A549 (cell line): Measurements from ENCODE around the gene EML4. TPM values are rescaled to one million over a fixed set of nuclear protein-coding genes. Genes with fewer than 3 reads are reported as not detected.

Experiments used
- ATAC-seq, 2 experiments: fragments of 200-7000 bp in 1 of 2; fragments of >200 bp in 1 of 2; cut with Nextera tagmentation in 1 of 2; cut with Tn5 transposase in 1 of 2; 3 replicates each; pipeline versions ENCODE4 v1.8.0 to v1.9.1; 2018 to 2020; ENCODE audit warnings: mild to moderate bottlenecking in 1 of 2, moderate library complexity in 1 of 2
- CTCF ChIA-PET: fragments of 300-600 bp; sonication (Branson Sonifier 250); formaldehyde crosslinking; extraction: SDS; loops from one replicate; lab custom pipeline; 2021; ENCODE audit warnings: antibody characterized with exemption, inconsistent platforms; lab: Yijun Ruan, JAX
- POLR2A ChIA-PET: fragments of 350-600 bp; formaldehyde crosslinking; extraction: SDS; loops from one replicate; lab custom pipeline; 2021; ENCODE audit warnings: antibody characterized with exemption, inconsistent platforms; lab: Yijun Ruan, JAX
- DNase-seq, 2 experiments: peaks; one replicate each; pipeline versions ENCODE4 v3.0.0 to v3.0.0-alpha.2; 2011 to 2016; ENCODE audit warnings: low read depth in 1 of 2, low spot score in 1 of 2
- FAIRE-seq: peaks from 2 replicates; lab custom pipeline; 2011; peaks lifted over from hg19 to GRCh38; lab: Jason Lieb, UNC
- H3K27ac ChIP-seq, 2 experiments: fragments of >200 bp; sonication (Bioruptor Twin); formaldehyde crosslinking; 3 replicates each; pipeline ENCODE4 v1.5.1; 2016 to 2017
- H3K4me1 ChIP-seq: fragments of >200 bp; sonication (Bioruptor Twin); formaldehyde crosslinking; 3 replicates; pipeline ENCODE4 v1.6.1; 2016
- H3K4me2 ChIP-seq: fragments of >200 bp; sonication (Bioruptor Twin); formaldehyde crosslinking; 3 replicates; pipeline ENCODE4 v1.6.1; 2016
- H3K4me3 ChIP-seq: fragments of >200 bp; sonication (Bioruptor Twin); formaldehyde crosslinking; 3 replicates; pipeline ENCODE4 v1.5.1; 2016
- H3K9me3 ChIP-seq: fragments of >200 bp; sonication (Bioruptor Twin); formaldehyde crosslinking; 3 replicates; pipeline ENCODE4 v1.6.1; 2016
- ATOH8 ChIP-seq: fragments of 250-450 bp; sonication (Bioruptor Pico); IDR thresholded peaks from 2 replicates; pipeline ENCODE4 v1.5.0; 2020; ENCODE audit warnings: low read depth, mild to moderate bottlenecking, moderate library complexity
- BCL3 ChIP-seq: fragments of >200 bp; sonication (Bioruptor Twin); formaldehyde crosslinking; IDR thresholded peaks from 3 replicates; pipeline ENCODE4 v1.6.1; 2016
- BHLHE40 ChIP-seq: IDR thresholded peaks from 2 replicates; pipeline ENCODE4 v1.6.1; 2012; ENCODE audit warnings: low read depth, low read length, inconsistent platforms
- CEBPB ChIP-seq, 2 experiments: fragments of >200 bp in 1 of 2; sonication (Bioruptor Twin) in 1 of 2; formaldehyde crosslinking in 1 of 2; IDR thresholded peaks; 2 replicates each; pipeline ENCODE4 v1.6.1; 2012 to 2016
- CHD2 ChIP-seq: fragments of 150-350 bp; IDR thresholded peaks from 2 replicates; pipeline ENCODE4 v1.6.1; 2014; ENCODE audit warnings: low read length; ENCODE audit not compliant: partially characterized antibody
- CHD4 ChIP-seq: fragments of 200-600 bp; sonication (generic); IDR thresholded peaks from 2 replicates; pipeline ENCODE4 v1.6.1; 2016; ENCODE audit warnings: antibody characterized with exemption, mild to moderate bottlenecking, borderline replicate concordance
- FOSB ChIP-seq: fragments of 250-450 bp; sonication (Bioruptor Pico); IDR thresholded peaks from 2 replicates; pipeline ENCODE4 v1.5.0; 2020; ENCODE audit warnings: mild to moderate bottlenecking, moderate library complexity
- FOXS1 ChIP-seq: fragments of 250-450 bp; sonication (Bioruptor Pico); IDR thresholded peaks from 2 replicates; pipeline ENCODE4 v1.5.0; 2020; ENCODE audit warnings: mild to moderate bottlenecking, moderate library complexity
- GATA3 ChIP-seq: IDR thresholded peaks from 2 replicates; pipeline ENCODE4 v1.6.1; 2012; ENCODE audit warnings: borderline replicate concordance
- HDAC2 ChIP-seq: fragments of 200-600 bp; sonication (generic); IDR thresholded peaks from 2 replicates; pipeline ENCODE4 v1.6.1; 2016
- HEYL ChIP-seq: fragments of 250-450 bp; sonication (Bioruptor Pico); IDR thresholded peaks from 2 replicates; pipeline ENCODE4 v1.8.0; 2021; ENCODE audit warnings: mild to moderate bottlenecking, moderate library complexity
- HOXB5 ChIP-seq: fragments of 250-450 bp; sonication (Bioruptor Pico); IDR thresholded peaks from 2 replicates; pipeline ENCODE4 v1.5.0; 2020; ENCODE audit warnings: mild to moderate bottlenecking, moderate library complexity
- JUN ChIP-seq, 2 experiments: fragments of >200 bp; sonication (Bioruptor Twin); formaldehyde crosslinking; IDR thresholded peaks; 2 replicates in 1 of 2; 3 replicates in 1 of 2; pipeline ENCODE4 v1.6.1; 2016 to 2017
- JUNB ChIP-seq: fragments of >200 bp; sonication (Bioruptor Twin); formaldehyde crosslinking; IDR thresholded peaks from 2 replicates; pipeline ENCODE4 v1.6.1; 2016
- KDM1A ChIP-seq: fragments of 200-600 bp; sonication (generic); IDR thresholded peaks from 2 replicates; pipeline ENCODE4 v1.6.1; 2016; ENCODE audit warnings: low read depth, mild to moderate bottlenecking
- KDM5A ChIP-seq: fragments of 200-600 bp; sonication (generic); IDR thresholded peaks from 2 replicates; pipeline ENCODE4 v1.6.1; 2016; ENCODE audit warnings: antibody characterized with exemption, mild to moderate bottlenecking
- MAFK ChIP-seq: fragments of 450-650 bp; IDR thresholded peaks from 2 replicates; pipeline ENCODE4 v1.6.1; 2014; ENCODE audit not compliant: partially characterized antibody
- MAX ChIP-seq: IDR thresholded peaks from 2 replicates; pipeline ENCODE4 v1.6.1; 2012
- NFE2L2 ChIP-seq: fragments of 150-350 bp; conservative IDR thresholded peaks from 2 replicates; pipeline ENCODE4 v1.6.1; 2014; ENCODE audit warnings: low read length
- PHF8 ChIP-seq: fragments of 200-600 bp; sonication (generic); IDR thresholded peaks from 2 replicates; pipeline ENCODE4 v1.6.1; 2016; ENCODE audit warnings: low read depth, mild to moderate bottlenecking, antibody characterized with exemption, moderate library complexity, borderline replicate concordance
- POLR2AphosphoS2 ChIP-seq: conservative IDR thresholded peaks from 2 replicates; pipeline ENCODE4 v1.6.1; 2012; ENCODE audit warnings: low read length, improper control_type of control experiment, inconsistent platforms
- RAD21 ChIP-seq, 2 experiments: fragments of >200 bp in 1 of 2; sonication (Bioruptor Twin) in 1 of 2; formaldehyde crosslinking in 1 of 2; IDR thresholded peaks in 1 of 2; conservative IDR thresholded peaks in 1 of 2; 2 replicates in 1 of 2; 3 replicates in 1 of 2; pipeline ENCODE4 v1.6.1; 2012 to 2018; ENCODE audit warnings: inconsistent platforms in 1 of 2
- RCOR1 ChIP-seq: fragments of 150-350 bp; IDR thresholded peaks from 2 replicates; pipeline ENCODE4 v1.6.1; 2014; ENCODE audit warnings: antibody characterized with exemption, low read length, low read depth
- REST ChIP-seq: fragments of 200-600 bp; sonication (generic); IDR thresholded peaks from 2 replicates; pipeline ENCODE4 v1.6.1; 2016; ENCODE audit warnings: antibody characterized with exemption, mild to moderate bottlenecking, moderate library complexity
- RFX5 ChIP-seq: fragments of 450-650 bp; IDR thresholded peaks from 2 replicates; pipeline ENCODE4 v1.7.1; 2014; ENCODE audit warnings: antibody characterized with exemption, mild to moderate bottlenecking, moderate library complexity
- RNF2 ChIP-seq: fragments of 200-600 bp; sonication (generic); IDR thresholded peaks from 2 replicates; pipeline ENCODE4 v1.6.1; 2016; ENCODE audit warnings: low read depth, mild to moderate bottlenecking, antibody characterized with exemption, moderate library complexity, borderline replicate concordance
- SMC3 ChIP-seq: fragments of >200 bp; sonication (Bioruptor Twin); formaldehyde crosslinking; IDR thresholded peaks from 3 replicates; pipeline ENCODE4 v1.6.1; 2018; ENCODE audit warnings: inconsistent platforms
- SREBF2 ChIP-seq: fragments of 450-650 bp; IDR thresholded peaks from 2 replicates; pipeline ENCODE4 v1.6.1; 2014; ENCODE audit warnings: mild to moderate bottlenecking, moderate library complexity
- TFCP2L1 ChIP-seq: fragments of 250-450 bp; sonication (Bioruptor Pico); IDR thresholded peaks from 2 replicates; pipeline ENCODE4 v1.5.0; 2021; ENCODE audit warnings: mild to moderate bottlenecking
- TP53 ChIP-seq: fragments of 250-450 bp; sonication (Bioruptor Pico); IDR thresholded peaks from 2 replicates; pipeline ENCODE4 v1.5.0; 2021; ENCODE audit warnings: mild to moderate bottlenecking, moderate library complexity
- ZSCAN20 ChIP-seq: fragments of 250-450 bp; sonication (Bioruptor Pico); IDR thresholded peaks from 2 replicates; pipeline ENCODE4 v1.8.0; 2022; ENCODE audit warnings: mild to moderate bottlenecking, moderate library complexity
- WGBS: methylation state at CpG from one replicate; pipeline ENCODE4 v1.1.6; 2017; ENCODE audit errors: missing lambda C conversion rate; 5-methylcytosine and 5-hydroxymethylcytosine counted together
- polyA plus RNA-seq, 4 experiments: library from polyadenylated mRNA; depleted of rRNA in 3 of 4; stranded (reverse); fragments of >200 nt; fragmentation: RNase III in 1 of 4; extraction: RNeasy Plus Mini Kit Qiagen cat#74134 plus additional on column Dnase treatment in 1 of 4; gene quantifications; 2 replicates in 3 of 4; 3 replicates in 1 of 4; pipeline ENCODE4 v1.2.3, GENCODE V29; 2011 to 2017
- TF ChIP-seq, protein P1 (sequence below): IDR thresholded peaks from 2 replicates; pipeline ENCODE4 v1.6.1; 2012; ENCODE audit warnings: low read depth, borderline replicate concordance
- TF ChIP-seq, protein P2 (sequence below): fragments of 450-650 bp; IDR thresholded peaks from 2 replicates; pipeline ENCODE4 v1.6.1; 2014; ENCODE audit warnings: antibody characterized with exemption

Gene EML4
- polyA plus RNA-seq, 2 of the 4 experiments (the other 2 are of a cell fraction), result 34.6 to 130 TPM

DNA sequence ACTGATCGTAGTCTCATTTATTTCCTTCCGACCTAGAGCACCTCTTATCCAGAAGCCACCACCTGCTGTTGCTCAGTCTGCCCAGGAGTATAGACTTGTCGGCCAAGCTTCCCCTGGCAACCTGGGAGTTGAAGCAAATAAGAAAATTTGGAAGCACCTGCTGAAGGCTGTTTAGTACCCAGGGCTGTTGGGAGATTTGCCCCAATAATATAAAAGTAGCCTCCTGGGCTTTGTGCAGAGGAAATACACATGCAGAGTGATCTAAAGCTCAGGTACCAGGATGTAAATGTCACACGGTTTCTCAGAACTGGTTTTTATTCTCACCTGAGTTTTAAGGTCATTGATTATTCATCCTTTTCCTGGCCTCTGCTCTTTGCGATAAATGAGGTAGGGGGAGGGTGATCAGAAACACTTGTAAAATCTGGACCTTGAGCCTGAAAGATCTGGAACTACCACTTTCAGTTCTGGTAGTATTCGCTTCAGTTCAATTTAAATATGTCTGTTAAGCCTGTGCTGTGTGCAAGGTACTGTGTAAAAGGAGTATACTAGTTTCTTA is 192.7 kb downstream of the EML4 start:
- TF ChIP-seq HOXB5 (CRISPR knock-in tag) (no peak), MAFK (no peak), TP53 (no peak), BHLHE40 (no peak), KDM1A (no peak), BCL3 (no peak), GATA3 (no peak), CHD4 (no peak), SREBF2 (no peak), RAD21 (conservative IDR thresholded peaks at IDR 0.05 in 1 of 2, IDR thresholded peaks at IDR 0.05 in 1 of 2) (no peak; a peak in 1 of 5 replicates), RCOR1 (no peak), SMC3 (no peak; the same call in 2 of the 3 replicates), MAX (no peak), FOSB (no peak), KDM5A (no peak), NFE2L2 (no peak), HEYL (CRISPR knock-in tag) (no peak), REST (no peak), JUNB (no peak)
- TF ChIP-seq, protein P1, sequence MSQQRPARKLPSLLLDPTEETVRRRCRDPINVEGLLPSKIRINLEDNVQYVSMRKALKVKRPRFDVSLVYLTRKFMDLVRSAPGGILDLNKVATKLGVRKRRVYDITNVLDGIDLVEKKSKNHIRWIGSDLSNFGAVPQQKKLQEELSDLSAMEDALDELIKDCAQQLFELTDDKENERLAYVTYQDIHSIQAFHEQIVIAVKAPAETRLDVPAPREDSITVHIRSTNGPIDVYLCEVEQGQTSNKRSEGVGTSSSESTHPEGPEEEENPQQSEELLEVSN, result no peak
- peak overlapping the region; percentile 95 for H3K4me3 ChIP-seq
- peak overlapping the region; percentile 92 for H3K4me2 ChIP-seq
- peaks cover 19% of the 10 kb centered on the region for H3K4me1 ChIP-seq
- peak overlapping the region; percentile 88 to 95 for H3K27ac ChIP-seq
- ATAC-seq, result no peak
- POLR2A ChIA-PET, result no interaction called here
- CTCF ChIA-PET, result interaction anchor here (0.5 to 2.0 kb wide), 13 partner anchors 10 to 1580 kb away, joined by 3 to 6 read pairs (median 3); no protein-coding TSS in a partner anchor
- no peak for DNase-seq
- no peaks in the 10 kb centered on the region for H3K9me3 ChIP-seq
- FAIRE-seq, result no peak
- WGBS, result 24% methylated on average over 6 of the region's 6 CpGs

GRCh38 chr2:42363413-42363812 is 194.3 kb downstream of the EML4 start:
- FAIRE-seq (no peak), DNase-seq (no peak), ATAC-seq (no peak)
- CTCF ChIA-PET, result interaction anchor here (1.1 to 1.6 kb wide), 3 partner anchors 35 to 510 kb away, joined by 3 read pairs; partner anchors contain the start of gene KCNG3
- Histone ChIP-seq H3K4me1 (peaks cover 20% of the 10 kb centered on the region), H3K4me2 (no peak overlapping the region), H3K9me3 (no peaks in the 10 kb centered on the region), H3K4me3 (no peak overlapping the region), H3K27ac (no peak overlapping the region)
- TF ChIP-seq FOXS1 (CRISPR knock-in tag), result no peak
- no peak for TF ChIP-seq ATOH8
- TF ChIP-seq PHF8, result no peak
- TF ChIP-seq BHLHE40, result no peak
- no peak for TF ChIP-seq JUN (IDR thresholded peaks at IDR 0.05)
- TF ChIP-seq CEBPB (IDR thresholded peaks at IDR 0.05), result no peak
- no peak for TF ChIP-seq HDAC2
- no peak for TF ChIP-seq MAFK
- no peak for TF ChIP-seq GATA3
- TF ChIP-seq CHD2, result no peak
- no peak for TF ChIP-seq RFX5
- no peak for TF ChIP-seq NFE2L2
- no peak for TF ChIP-seq RNF2
- TF ChIP-seq ZSCAN20, result no peak
- no peak for TF ChIP-seq POLR2AphosphoS2
- TF ChIP-seq TFCP2L1 (CRISPR knock-in tag), result no peak
- TF ChIP-seq, protein P2, sequence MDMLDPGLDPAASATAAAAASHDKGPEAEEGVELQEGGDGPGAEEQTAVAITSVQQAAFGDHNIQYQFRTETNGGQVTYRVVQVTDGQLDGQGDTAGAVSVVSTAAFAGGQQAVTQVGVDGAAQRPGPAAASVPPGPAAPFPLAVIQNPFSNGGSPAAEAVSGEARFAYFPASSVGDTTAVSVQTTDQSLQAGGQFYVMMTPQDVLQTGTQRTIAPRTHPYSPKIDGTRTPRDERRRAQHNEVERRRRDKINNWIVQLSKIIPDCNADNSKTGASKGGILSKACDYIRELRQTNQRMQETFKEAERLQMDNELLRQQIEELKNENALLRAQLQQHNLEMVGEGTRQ, result no peak
- 50% methylated on average over 3 of the region's 3 CpGs for WGBS
- POLR2A ChIA-PET, result no interaction called here
